NAMALWA (cell line): Measurements from ENCODE around the gene STARD7.
"Not testable (repeated sequence)": the region's sequence is repeated elsewhere in the genome, so short reads cannot be mapped to it uniquely, and the experiment has no call there.

ENCODE experiments used
- DNase-seq: peaks from one replicate; pipeline ENCODE4 v3.0.0-alpha.2; 2015; ENCODE audit warnings: low spot score

The STARD7 gene

GRCh38 chr2:96163768-96164429, 44.7 kb downstream of the STARD7 start:
- DNase-seq, result peak; percentile 88

GRCh38 chr2:96163415-96163767, 45.2 kb downstream of the STARD7 start:
- no peak for DNase-seq

GRCh38 chr2:96161898-96162297, 46.7 kb downstream of the STARD7 start:
- peak; percentile 43 for DNase-seq

GRCh38 chr2:96160366-96160765, 48.3 kb downstream of the STARD7 start:
- not testable (repeated sequence) for DNase-seq

GRCh38 chr2:96159084-96159830, 49.4 kb downstream of the STARD7 start:
- DNase-seq, result no peak

- DNase-seq, result no peak
These were observed 50.1 kb downstream of the STARD7 start for GRCh38 chr2:96158554-96158940.

GRCh38 chr2:96157649-96158553, 50.7 kb downstream of the STARD7 start:
- DNase-seq, result no peak

- DNase-seq, result peak; percentile 82
These were observed 51.5 kb downstream of the STARD7 start for GRCh38 chr2:96156926-96157648.

GRCh38 chr2:96156011-96156820, 52.4 kb downstream of the STARD7 start:
- DNase-seq, result no peak

GRCh38 chr2:96154506-96155380, 53.9 kb downstream of the STARD7 start:
- DNase-seq, result no peak

GRCh38 chr2:96153991-96154431, 54.6 kb downstream of the STARD7 start:
- DNase-seq, result no peak

GRCh38 chr2:96153291-96153713, 55.3 kb downstream of the STARD7 start:
- DNase-seq, result no peak

GRCh38 chr2:96152304-96153161, 56.1 kb downstream of the STARD7 start:
- DNase-seq, result no peak

- DNase-seq, result no peak
These were observed 56.9 kb downstream of the STARD7 start for GRCh38 chr2:96151595-96152303.

GRCh38 chr2:96150791-96151594, 57.6 kb downstream of the STARD7 start:
- no peak for DNase-seq

GRCh38 chr2:96150007-96150640, 58.5 kb downstream of the STARD7 start:
- no peak for DNase-seq
